GM04504 (cell line): ENCODE results near the gene EHMT1.
A peak's percentile ranks its signal among the peaks of the same experiment; 100 is the strongest.

Source experiments
- DNase-seq: peaks from one replicate; pipeline ENCODE4 v3.0.0-alpha.2; 2012; ENCODE audit warnings: low read depth

Gene EHMT1

GRCh38 chr9:137647096-137647714 lies 28.4 kb downstream of the EHMT1 start:
- DNase-seq: no peak

GRCh38 chr9:137648396-137648795 lies 29.6 kb downstream of the EHMT1 start:
- DNase-seq: no peak

GRCh38 chr9:137649553-137649952 lies 30.7 kb downstream of the EHMT1 start:
- no peak for DNase-seq

DNA sequence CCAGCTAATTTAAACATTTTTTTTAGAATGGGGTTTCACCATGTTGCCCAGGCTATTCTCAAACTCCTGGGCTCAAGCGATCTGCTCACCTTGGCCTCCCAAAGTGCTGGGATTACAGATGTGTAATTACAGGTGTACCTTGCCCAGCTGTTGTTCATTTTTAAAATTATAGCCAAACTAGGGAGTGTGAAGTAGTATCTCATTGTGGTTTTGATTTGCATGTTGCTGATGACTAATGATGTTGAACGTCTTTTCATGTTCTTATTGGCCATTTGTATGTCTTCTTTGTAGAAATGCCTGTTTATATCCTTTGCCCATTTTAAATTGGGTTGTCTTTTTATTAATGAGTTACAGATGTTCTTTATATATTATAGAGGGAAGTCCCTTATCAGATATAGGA lies 31.5 kb downstream of the EHMT1 start:
- no peak for DNase-seq

DNA sequence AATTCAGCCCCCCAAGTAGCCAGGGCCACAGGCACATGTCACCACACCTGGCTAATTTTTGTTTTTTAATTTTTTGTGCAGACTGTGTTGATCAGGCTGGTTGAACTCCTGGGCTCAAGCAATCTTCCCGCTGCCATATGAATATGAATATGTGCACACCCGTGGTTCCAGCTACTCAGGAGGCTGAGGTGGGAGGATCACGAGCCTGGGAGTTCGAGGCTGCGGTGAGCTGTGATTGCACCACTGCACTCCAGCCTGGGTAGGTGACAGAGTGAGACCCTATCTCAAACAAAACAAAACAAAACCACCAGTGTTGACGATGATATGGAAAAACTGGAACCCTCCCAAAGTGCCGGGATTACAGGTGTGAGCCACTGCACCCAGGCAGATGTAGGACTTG lies 32.0 kb downstream of the EHMT1 start:
- no peak for DNase-seq

DNA sequence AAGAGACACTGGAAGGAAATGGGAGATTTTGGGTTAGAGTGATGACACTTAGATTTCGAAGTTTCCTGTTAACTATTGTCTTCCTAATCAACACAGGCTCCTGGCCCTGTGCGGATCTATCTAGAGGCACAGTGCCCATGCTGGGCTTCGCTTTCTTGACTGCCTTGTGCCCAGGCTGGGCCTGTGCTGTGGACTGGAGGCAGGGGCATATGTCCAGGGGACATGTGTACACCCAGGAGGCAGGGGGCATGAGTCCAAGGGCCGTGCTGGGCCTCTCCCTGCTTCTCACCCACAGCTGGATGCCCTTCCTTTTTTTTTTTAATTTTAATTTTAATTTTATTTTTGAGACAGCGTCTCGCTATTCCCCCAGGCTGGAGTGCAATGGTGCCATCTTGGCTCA lies 37.6 kb downstream of the EHMT1 start:
- no peak for DNase-seq

GRCh38 chr9:137657606-137658005 lies 38.8 kb downstream of the EHMT1 start:
- DNase-seq: no peak

GRCh38 chr9:137658781-137659180 lies 40.0 kb downstream of the EHMT1 start:
- DNase-seq: no peak

- no peak for DNase-seq
Measured at GRCh38 chr9:137660144-137660543, 41.3 kb downstream of the EHMT1 start.

- DNase-seq: no peak
Measured at GRCh38 chr9:137663584-137663983, 44.8 kb downstream of the EHMT1 start.

DNA sequence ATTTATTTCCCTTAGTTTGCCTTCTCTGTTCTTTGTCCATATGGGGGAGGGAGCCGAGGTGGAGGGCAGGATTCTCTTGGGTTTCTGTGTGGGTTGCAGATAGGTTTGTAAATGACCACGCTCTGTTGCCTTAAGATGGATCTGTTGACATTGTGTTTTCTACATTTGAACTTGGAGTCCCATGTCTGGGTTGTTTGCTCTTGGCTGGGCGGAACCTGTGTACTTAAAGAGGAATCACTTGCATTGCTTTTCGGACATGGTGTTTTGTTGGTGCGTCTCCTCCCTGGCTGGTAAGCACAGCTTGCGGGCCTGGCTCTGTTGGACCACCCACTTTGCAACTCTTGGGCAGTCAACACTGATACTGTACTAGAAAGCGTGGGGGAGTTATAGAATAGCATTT lies 45.9 kb downstream of the EHMT1 start:
- no peak for DNase-seq

DNA sequence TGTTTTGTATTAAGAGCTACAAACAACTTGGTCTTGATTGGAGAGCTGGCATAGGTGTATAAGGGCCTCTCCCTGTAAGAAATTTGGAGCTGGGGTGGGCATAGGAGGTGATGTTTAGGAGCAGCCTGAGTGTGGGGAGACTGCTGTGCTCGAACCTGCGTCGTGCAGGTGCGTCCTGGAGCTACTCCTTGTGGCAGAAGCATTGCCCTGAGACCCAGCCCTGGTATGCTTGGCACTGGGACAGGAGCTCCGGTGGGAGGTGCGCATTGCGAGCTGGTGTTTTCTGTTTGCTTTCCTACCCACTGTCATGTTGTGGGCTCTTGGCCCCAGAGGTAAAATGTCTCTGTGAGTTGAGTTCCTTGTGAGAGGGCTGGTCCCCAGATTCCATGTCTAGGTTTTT lies 46.4 kb downstream of the EHMT1 start:
- no peak for DNase-seq

- no peak for DNase-seq
Measured at GRCh38 chr9:137665697-137666512, 47.1 kb downstream of the EHMT1 start.

- no peak for DNase-seq
Measured at GRCh38 chr9:137666513-137666822, 47.7 kb downstream of the EHMT1 start.

DNA sequence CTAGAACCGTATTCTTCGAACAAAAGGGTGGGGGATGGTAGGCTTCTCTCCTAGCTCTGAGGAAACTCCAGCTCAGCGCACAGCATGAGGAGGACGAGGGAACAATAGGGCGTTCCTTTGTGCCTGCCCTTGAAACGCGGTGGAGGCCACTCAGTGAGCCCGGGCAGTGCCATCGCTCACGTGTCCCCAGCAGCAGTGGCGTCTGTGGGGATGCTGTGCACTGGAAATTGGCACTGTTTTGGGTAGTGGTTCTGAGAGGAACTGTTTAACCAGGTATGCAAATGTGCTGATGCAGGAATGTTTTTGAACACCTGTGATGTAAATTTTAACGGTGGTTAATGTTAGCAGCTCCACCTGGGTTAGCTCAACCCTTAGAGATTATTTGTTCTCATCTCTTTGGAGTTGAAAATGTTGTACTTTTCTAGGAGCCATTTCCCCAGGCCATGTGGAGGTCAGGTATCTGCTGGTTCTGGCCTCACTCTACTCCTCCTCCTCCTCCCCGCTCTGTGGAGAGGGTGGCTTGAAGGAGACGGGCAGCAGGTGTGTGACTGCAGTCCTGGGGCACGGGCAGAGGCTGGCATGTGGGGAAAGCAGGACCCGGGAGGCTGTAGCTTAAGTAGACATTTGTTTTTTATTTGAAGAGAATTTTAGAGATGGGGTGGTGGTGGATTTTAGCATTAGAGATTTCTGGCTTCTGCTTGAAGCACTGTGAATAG lies 48.3 kb downstream of the EHMT1 start:
- DNase-seq: no peak

GRCh38 chr9:137668203-137668602 lies 49.4 kb downstream of the EHMT1 start:
- no peak for DNase-seq

DNA sequence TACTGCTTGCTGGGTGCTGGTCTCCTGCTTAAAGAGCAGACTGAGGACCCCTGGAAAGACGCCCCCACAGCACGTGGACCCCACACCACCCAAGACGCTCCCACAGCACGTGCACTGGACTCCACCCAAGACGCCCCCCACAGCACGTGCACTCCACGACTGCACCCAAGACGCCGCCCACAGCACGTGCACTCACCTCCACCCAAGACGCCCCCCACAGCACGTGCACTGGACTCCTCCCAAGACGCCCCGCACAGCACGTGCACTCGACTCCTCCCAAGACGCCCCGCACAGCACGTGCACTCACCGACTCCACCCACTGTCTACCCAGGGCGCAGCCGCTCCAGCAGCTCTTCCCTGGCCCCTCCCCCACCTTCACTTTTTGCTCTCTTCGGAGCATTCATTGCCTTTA lies 50.5 kb downstream of the EHMT1 start:
- DNase-seq: no peak

DNA sequence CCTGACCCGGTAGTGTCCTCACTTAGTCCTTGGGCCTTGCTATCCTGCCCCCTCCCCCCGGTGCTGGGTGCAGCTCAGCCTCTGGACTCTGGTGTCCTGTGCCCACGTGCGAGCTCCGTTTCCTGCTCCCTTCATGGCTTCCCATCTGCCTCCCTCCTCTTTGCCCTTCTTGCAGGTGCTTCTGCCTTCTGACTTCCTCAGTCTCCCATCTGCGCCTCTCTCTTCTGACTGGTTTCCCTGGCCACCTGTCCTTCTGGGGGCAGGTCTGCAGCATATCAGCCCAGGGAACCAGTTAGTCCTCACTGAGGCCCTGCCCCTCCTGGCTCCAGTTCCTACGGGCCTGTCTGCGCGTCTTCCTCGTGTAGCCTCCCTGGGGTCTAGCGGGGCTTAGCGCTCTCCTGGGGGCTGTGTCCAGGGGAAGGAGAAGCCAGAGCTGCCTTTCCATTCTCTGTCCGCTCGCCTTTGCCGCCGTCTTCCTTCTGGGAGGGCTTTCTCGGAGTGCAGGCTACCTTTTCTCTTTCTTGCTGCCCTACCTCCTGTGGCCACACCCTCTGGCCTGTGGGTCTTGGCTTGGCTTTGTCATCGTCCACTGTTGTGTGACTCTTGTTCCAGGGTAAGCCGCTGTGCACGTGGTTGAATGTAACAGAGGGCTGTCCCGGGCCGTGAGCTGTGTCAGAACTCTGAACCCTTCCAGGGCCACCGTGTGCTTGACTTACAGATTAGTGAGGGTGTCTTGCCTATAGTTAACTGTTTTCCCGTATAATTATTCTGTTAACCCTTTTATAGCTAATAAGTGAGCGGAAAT lies 51.8 kb downstream of the EHMT1 start:
- no peak for DNase-seq

DNA sequence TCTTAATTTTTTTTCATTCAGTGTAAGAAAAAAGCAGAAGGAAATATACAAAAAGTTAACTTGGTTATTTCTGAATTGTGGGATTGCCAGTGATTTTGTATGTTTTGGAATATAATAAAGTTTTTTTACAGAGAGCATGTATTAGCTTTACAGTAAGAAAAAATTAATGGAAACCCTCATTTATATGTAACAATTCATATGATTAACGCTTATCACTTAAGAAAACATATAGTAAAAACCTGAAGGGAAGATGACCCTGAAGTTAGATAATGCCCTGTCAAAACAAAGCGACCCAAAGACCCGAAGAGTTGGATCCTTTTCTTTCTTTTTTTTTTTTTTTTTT lies 52.4 kb downstream of the EHMT1 start:
- no peak for DNase-seq

- no peak for DNase-seq
Measured at GRCh38 chr9:137671721-137672120, 52.9 kb downstream of the EHMT1 start.

DNA sequence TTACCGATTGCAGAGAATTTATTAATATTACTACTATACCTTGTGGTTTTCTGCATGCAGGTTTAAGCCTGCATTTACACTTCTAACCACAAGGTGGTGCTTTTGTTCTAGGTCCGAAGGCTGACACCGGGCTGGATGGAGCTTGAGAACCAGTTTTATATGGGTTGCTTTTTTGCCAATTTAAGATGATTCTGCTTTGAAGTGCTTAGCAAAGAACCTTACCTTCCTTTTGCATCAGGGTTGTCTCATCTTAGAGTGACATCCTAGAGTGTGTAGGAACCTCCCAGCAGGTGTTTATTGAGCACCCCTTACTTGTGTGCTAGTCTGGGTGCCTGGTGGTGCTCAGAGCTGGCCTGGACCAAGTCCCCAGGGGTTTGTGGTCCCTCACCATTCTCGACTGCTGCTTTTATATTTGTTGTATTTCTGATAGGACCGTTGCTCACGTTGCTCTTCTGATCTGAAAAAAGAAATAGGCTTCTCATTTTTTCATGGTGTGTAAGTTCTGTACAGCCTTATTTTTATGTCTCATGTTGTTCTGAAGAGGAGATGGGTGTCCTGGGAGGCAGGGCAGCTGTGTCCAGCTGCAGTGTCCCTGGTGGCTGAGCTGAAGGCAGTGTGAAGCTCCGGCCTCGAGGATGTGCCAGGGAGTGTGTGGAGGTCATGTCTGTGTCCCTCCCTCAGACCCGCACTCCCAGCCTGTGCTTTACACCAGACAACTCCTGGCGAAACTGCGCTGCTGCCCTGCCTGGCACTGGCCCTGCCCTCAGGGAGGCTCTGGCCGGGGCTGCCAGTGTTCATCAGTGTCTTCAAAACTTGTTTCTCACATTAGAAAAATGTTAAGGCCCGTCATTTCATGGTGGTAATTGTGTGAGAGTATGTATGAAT lies 54.3 kb downstream of the EHMT1 start:
- peak; percentile 42 for DNase-seq

- no peak for DNase-seq
Measured at GRCh38 chr9:137673886-137674285, 55.1 kb downstream of the EHMT1 start.
